T-helper 9 cell (primary cell): ENCODE data around the gene SNRPA1.
"Not testable (repeated sequence)": the region's sequence is repeated elsewhere in the genome, so short reads cannot be mapped to it uniquely, and the experiment has no call there.

Experiments used
- DNase-seq: peaks from one replicate; pipeline ENCODE4 v3.0.0-alpha.2; 2020

SNRPA1 gene

GRCh38 chr15:101293122-101293521 is 1.9 kb downstream of the SNRPA1 start:
- DNase-seq = no peak

GRCh38 chr15:101288905-101289513 is 6.0 kb downstream of the SNRPA1 start:
- DNase-seq = no peak

GRCh38 chr15:101287342-101287741 is 7.7 kb downstream of the SNRPA1 start:
- DNase-seq = not testable (repeated sequence)

GRCh38 chr15:101286471-101287114 is 8.5 kb downstream of the SNRPA1 start:
- no peak for DNase-seq

GRCh38 chr15:101283931-101284330 is 11.1 kb downstream of the SNRPA1 start:
- DNase-seq = no peak

- DNase-seq = no peak
Observed at GRCh38 chr15:101280007-101280406, 15.0 kb downstream of the SNRPA1 start.

GRCh38 chr15:101277943-101278564 is 17.0 kb downstream of the SNRPA1 start:
- DNase-seq = no peak

- DNase-seq = peak; percentile 91
Observed at GRCh38 chr15:101277038-101277822, 17.8 kb downstream of the SNRPA1 start, which contains the start of gene SELENOS. TSS of gene SELENOS (minus strand) at chr15:101277485. CDS start at chr15:101277417, 68 bp downstream.

GRCh38 chr15:101276501-101277037 is 18.5 kb downstream of the SNRPA1 start:
- no peak for DNase-seq

- no peak for DNase-seq
Observed at GRCh38 chr15:101275018-101275417, 20.0 kb downstream of the SNRPA1 start.

- DNase-seq = no peak
Observed at GRCh38 chr15:101273534-101273933, 21.5 kb downstream of the SNRPA1 start.

- no peak for DNase-seq
Observed at GRCh38 chr15:101272584-101272983, 22.5 kb downstream of the SNRPA1 start.

GRCh38 chr15:101269479-101270223 is 25.4 kb downstream of the SNRPA1 start:
- no peak for DNase-seq

GRCh38 chr15:101267320-101268104 is 27.5 kb downstream of the SNRPA1 start:
- no peak for DNase-seq

GRCh38 chr15:101266787-101267186 is 28.3 kb downstream of the SNRPA1 start:
- DNase-seq = no peak

GRCh38 chr15:101266034-101266433 is 29.0 kb downstream of the SNRPA1 start:
- no peak for DNase-seq

- no peak for DNase-seq
Observed at GRCh38 chr15:101264911-101265641, 30.0 kb downstream of the SNRPA1 start.

GRCh38 chr15:101264011-101264410 is 31.0 kb downstream of the SNRPA1 start:
- no peak for DNase-seq

GRCh38 chr15:101262551-101262950 is 32.5 kb downstream of the SNRPA1 start:
- no peak for DNase-seq
